C4-2B (cell line): Measurements from ENCODE around the gene ONECUT2.

Experiments used
- CTCF ChIP-seq: fragments of 450-650 bp; conservative IDR thresholded peaks from 2 replicates; pipeline ENCODE4 v1.5.1; 2017; ENCODE audit warnings: mild to moderate bottlenecking
- ZFX ChIP-seq: fragments of 450-650 bp; IDR thresholded peaks from 2 replicates; pipeline ENCODE4 v1.6.1; 2017

DNA sequence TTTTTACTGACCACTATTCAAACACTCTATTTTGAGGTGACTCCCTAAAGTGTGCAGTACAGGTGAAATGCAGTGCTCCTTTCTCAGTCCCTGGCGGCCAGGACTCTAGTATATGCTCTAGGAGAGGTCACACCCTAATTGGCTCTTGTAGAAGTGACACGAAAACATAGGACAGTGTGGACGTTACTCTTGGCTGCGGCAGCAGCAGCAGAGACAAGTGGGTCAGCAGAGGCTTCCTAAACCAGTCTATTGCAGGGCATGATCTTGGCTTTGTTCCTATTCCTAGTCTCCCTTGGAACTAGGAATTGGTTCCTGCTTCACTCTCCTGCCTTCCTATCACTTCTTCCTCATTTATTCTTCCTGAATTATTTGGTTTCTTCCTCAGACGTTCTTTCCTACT is 10.1 kb upstream of the ONECUT2 start:
- TF ChIP-seq CTCF = no peak
- TF ChIP-seq ZFX = no peak
